Measurements from ENCODE around the gene ATP5F1E.

Gene ATP5F1E

GRCh38 chr20:59000326-59000725, 31.8 kb downstream of the ATP5F1E start:
- Mint-ChIP-seq H3K9me3 (no peaks in the 10 kb centered on the region), H3K27me3 (no peaks in the 10 kb centered on the region), H3K4me1 (ENCODE audit: low read depth) (peaks cover 27% of the 10 kb centered on the region), H3K27ac (no peak overlapping the region), H3K4me3 (no peak overlapping the region), H3K36me3 (ENCODE audit: low read depth) (peaks cover 33% of the 10 kb centered on the region)

- no peak overlapping the region for H3K27ac Mint-ChIP-seq
Measured at GRCh38 chr20:58998656-58999055, 33.5 kb downstream of the ATP5F1E start.

GRCh38 chr20:58997141-58997770, 34.9 kb downstream of the ATP5F1E start:
- Mint-ChIP-seq H3K9me3 (no peaks in the 10 kb centered on the region), H3K36me3 (ENCODE audit: low read depth) (peaks cover 50% of the 10 kb centered on the region), H3K27ac (no peak overlapping the region), H3K27me3 (no peaks in the 10 kb centered on the region), H3K4me3 (no peak overlapping the region), H3K4me1 (ENCODE audit: low read depth) (peaks cover 8% of the 10 kb centered on the region)

More at GRCh38 chr20:58998656-58999055, 33.5 kb downstream of the ATP5F1E start:
- Mint-ChIP-seq H3K4me3 (no peak overlapping the region), H3K36me3 (ENCODE audit: low read depth) (peaks cover 40% of the 10 kb centered on the region), H3K9me3 (no peaks in the 10 kb centered on the region), H3K27me3 (no peaks in the 10 kb centered on the region), H3K4me1 (ENCODE audit: low read depth) (peaks cover 17% of the 10 kb centered on the region)

- Mint-ChIP-seq H3K36me3 (ENCODE audit: low read depth) (peaks cover 60% of the 10 kb centered on the region), H3K4me3 (no peak overlapping the region), H3K4me1 (ENCODE audit: low read depth) (peaks cover 6% of the 10 kb centered on the region), H3K27ac (no peak overlapping the region), H3K27me3 (no peaks in the 10 kb centered on the region), H3K9me3 (no peaks in the 10 kb centered on the region)
Measured at GRCh38 chr20:58996226-58996611, 35.9 kb downstream of the ATP5F1E start.

- Mint-ChIP-seq H3K36me3 (ENCODE audit: low read depth) (peaks cover 66% of the 10 kb centered on the region), H3K4me3 (no peak overlapping the region), H3K9me3 (no peaks in the 10 kb centered on the region), H3K4me1 (ENCODE audit: low read depth) (peaks cover 6% of the 10 kb centered on the region), H3K27ac (peak overlapping the region; percentile 69), H3K27me3 (no peaks in the 10 kb centered on the region)
Measured at GRCh38 chr20:58995461-58996225, 36.5 kb downstream of the ATP5F1E start.

- Mint-ChIP-seq H3K4me1 (ENCODE audit: low read depth) (peaks cover 6% of the 10 kb centered on the region), H3K27ac (peak overlapping the region; percentile 52), H3K9me3 (no peaks in the 10 kb centered on the region), H3K36me3 (ENCODE audit: low read depth) (peaks cover 76% of the 10 kb centered on the region), H3K4me3 (no peak overlapping the region), H3K27me3 (no peaks in the 10 kb centered on the region)
Measured at GRCh38 chr20:58994390-58995159, 37.6 kb downstream of the ATP5F1E start.

- no peaks in the 10 kb centered on the region for H3K27me3 Mint-ChIP-seq
- H3K9me3 Mint-ChIP-seq, result no peaks in the 10 kb centered on the region
- H3K4me1 Mint-ChIP-seq (ENCODE audit: low read depth), result peaks cover 6% of the 10 kb centered on the region
- H3K4me3 Mint-ChIP-seq, result no peak overlapping the region
- no peak overlapping the region for H3K27ac Mint-ChIP-seq
- H3K36me3 Mint-ChIP-seq (ENCODE audit: low read depth), result peaks cover 83% of the 10 kb centered on the region
Measured at GRCh38 chr20:58993332-58994248, 38.5 kb downstream of the ATP5F1E start.

GRCh38 chr20:58992911-58993310, 39.2 kb downstream of the ATP5F1E start:
- Mint-ChIP-seq H3K4me3 (no peak overlapping the region), H3K27ac (peak overlapping the region; percentile 45), H3K27me3 (no peaks in the 10 kb centered on the region), H3K4me1 (ENCODE audit: low read depth) (peaks cover 6% of the 10 kb centered on the region), H3K9me3 (no peaks in the 10 kb centered on the region), H3K36me3 (ENCODE audit: low read depth) (peaks cover 84% of the 10 kb centered on the region)

GRCh38 chr20:58991715-58992114, 40.4 kb downstream of the ATP5F1E start:
- H3K27me3 Mint-ChIP-seq, result no peaks in the 10 kb centered on the region
- H3K27ac Mint-ChIP-seq, result no peak overlapping the region
- H3K4me3 Mint-ChIP-seq, result no peak overlapping the region
- peaks cover 85% of the 10 kb centered on the region for H3K36me3 Mint-ChIP-seq (ENCODE audit: low read depth)
- no peaks in the 10 kb centered on the region for H3K9me3 Mint-ChIP-seq
- peaks cover 6% of the 10 kb centered on the region for H3K4me1 Mint-ChIP-seq (ENCODE audit: low read depth)

- H3K9me3 Mint-ChIP-seq, result no peaks in the 10 kb centered on the region
- H3K4me3 Mint-ChIP-seq, result no peak overlapping the region
- peak overlapping the region; percentile 36 for H3K27ac Mint-ChIP-seq
- H3K4me1 Mint-ChIP-seq (ENCODE audit: low read depth), result peaks cover 9% of the 10 kb centered on the region
- no peaks in the 10 kb centered on the region for H3K27me3 Mint-ChIP-seq
- H3K36me3 Mint-ChIP-seq (ENCODE audit: low read depth), result peaks cover 84% of the 10 kb centered on the region
Measured at GRCh38 chr20:58990651-58991445, 41.3 kb downstream of the ATP5F1E start.

GRCh38 chr20:58989196-58989595, 42.9 kb downstream of the ATP5F1E start:
- Mint-ChIP-seq H3K36me3 (ENCODE audit: low read depth) (peaks cover 79% of the 10 kb centered on the region), H3K27ac (no peak overlapping the region), H3K27me3 (no peaks in the 10 kb centered on the region), H3K9me3 (no peaks in the 10 kb centered on the region), H3K4me3 (no peak overlapping the region), H3K4me1 (ENCODE audit: low read depth) (peaks cover 18% of the 10 kb centered on the region)

GRCh38 chr20:58988565-58988882, 43.6 kb downstream of the ATP5F1E start:
- peaks cover 23% of the 10 kb centered on the region for H3K4me1 Mint-ChIP-seq (ENCODE audit: low read depth)
- no peaks in the 10 kb centered on the region for H3K9me3 Mint-ChIP-seq
- no peaks in the 10 kb centered on the region for H3K27me3 Mint-ChIP-seq
- peaks cover 81% of the 10 kb centered on the region for H3K36me3 Mint-ChIP-seq (ENCODE audit: low read depth)
- no peak overlapping the region for H3K27ac Mint-ChIP-seq
- H3K4me3 Mint-ChIP-seq, result no peak overlapping the region

GRCh38 chr20:58987790-58988564, 44.2 kb downstream of the ATP5F1E start:
- Mint-ChIP-seq H3K36me3 (ENCODE audit: low read depth) (peaks cover 79% of the 10 kb centered on the region), H3K9me3 (no peaks in the 10 kb centered on the region), H3K4me3 (no peak overlapping the region), H3K27me3 (no peaks in the 10 kb centered on the region), H3K27ac (no peak overlapping the region), H3K4me1 (ENCODE audit: low read depth) (peaks cover 27% of the 10 kb centered on the region)

All from stimulated activated naive CD8-positive, alpha-beta T cell treated with anti-CD3 and anti-CD28 coated beads, Interleukin-15, Interleukin-2, amounts not matched to agents 100 ng/mL and 50 ng/mL, for 24 hours (primary cell).